Measurements from ENCODE around the gene MRS2.

Gene MRS2

GRCh38 chr6:24415753-24416152 lies 13.0 kb downstream of the MRS2 start:
- H3K4me3 ChIP-seq (ENCODE audit: low read depth, low read length), result no peak overlapping the region
- peak; percentile 42 for DNase-seq (ENCODE audit: low read depth)
- no peak for TF ChIP-seq CTCF (IDR thresholded peaks at IDR 0.05; ENCODE audit: insufficient read depth, low read depth, low read length, missing control alignments)

GRCh38 chr6:24419526-24419925 lies 16.8 kb downstream of the MRS2 start:
- no peak overlapping the region for H3K4me3 ChIP-seq (ENCODE audit: low read depth, low read length)
- TF ChIP-seq CTCF (IDR thresholded peaks at IDR 0.05; ENCODE audit: insufficient read depth, low read depth, low read length, missing control alignments), result no peak
- DNase-seq (ENCODE audit: low read depth), result no peak

- H3K4me3 ChIP-seq (ENCODE audit: low read depth, low read length), result no peak overlapping the region
- TF ChIP-seq CTCF (IDR thresholded peaks at IDR 0.05; ENCODE audit: insufficient read depth, low read depth, low read length, missing control alignments), result no peak
- no peak for DNase-seq (ENCODE audit: low read depth)
Measured at GRCh38 chr6:24425091-24425490, 22.4 kb downstream of the MRS2 start.

- no peak overlapping the region for H3K4me3 ChIP-seq (ENCODE audit: low read depth, low read length)
- no peak for TF ChIP-seq CTCF (IDR thresholded peaks at IDR 0.05; ENCODE audit: insufficient read depth, low read depth, low read length, missing control alignments)
- DNase-seq (ENCODE audit: low read depth), result no peak
Measured at GRCh38 chr6:24426729-24427446, 24.2 kb downstream of the MRS2 start.

- no peak for TF ChIP-seq CTCF (IDR thresholded peaks at IDR 0.05; ENCODE audit: insufficient read depth, low read depth, low read length, missing control alignments)
- H3K4me3 ChIP-seq (ENCODE audit: low read depth, low read length), result no peak overlapping the region
- no peak for DNase-seq (ENCODE audit: low read depth)
Measured at GRCh38 chr6:24428615-24429014, 25.9 kb downstream of the MRS2 start.

GRCh38 chr6:24429146-24429545 lies 26.4 kb downstream of the MRS2 start:
- H3K4me3 ChIP-seq (ENCODE audit: low read depth, low read length), result no peak overlapping the region
- no peak for DNase-seq (ENCODE audit: low read depth)
- TF ChIP-seq CTCF (IDR thresholded peaks at IDR 0.05; ENCODE audit: insufficient read depth, low read depth, low read length, missing control alignments), result no peak

GRCh38 chr6:24430086-24430485 lies 27.4 kb downstream of the MRS2 start:
- no peak for DNase-seq (ENCODE audit: low read depth)
- no peak overlapping the region for H3K4me3 ChIP-seq (ENCODE audit: low read depth, low read length)
- no peak for TF ChIP-seq CTCF (IDR thresholded peaks at IDR 0.05; ENCODE audit: insufficient read depth, low read depth, low read length, missing control alignments)

All from GM12865 (cell line).